SJSA1 (cell line): ENCODE data around the gene TLDC2. TPM values are rescaled to one million over a fixed set of nuclear protein-coding genes. Genes with fewer than 3 reads are reported as not detected.
"Not testable (repeated sequence)": the region's sequence is repeated elsewhere in the genome, so short reads cannot be mapped to it uniquely, and the experiment has no call there.

Source experiments
- DNase-seq, 2 experiments: peaks; one replicate each; pipeline ENCODE4 v3.0.0-alpha.2; 2015 to 2020; ENCODE audit warnings: low spot score in 2 of 2, low read depth in 1 of 2
- H3K27ac ChIP-seq: fragments of 250-450 bp; sonication (Bioruptor Pico); 2 replicates; pipeline ENCODE4 v1.5.1; 2020; ENCODE audit warnings: mild to moderate bottlenecking, moderate library complexity
- H3K27me3 ChIP-seq: fragments of 250-450 bp; sonication (Bioruptor Pico); replicated peaks from 2 replicates; pipeline ENCODE4 v1.5.1; 2020; ENCODE audit warnings: mild to moderate bottlenecking, moderate library complexity
- H3K36me3 ChIP-seq: fragments of 250-450 bp; sonication (Bioruptor Pico); 2 replicates; pipeline ENCODE4 v1.5.1; 2020; ENCODE audit warnings: mild to moderate bottlenecking
- H3K4me1 ChIP-seq: fragments of 250-450 bp; sonication (Bioruptor Pico); replicated peaks from 2 replicates; pipeline ENCODE4 v1.6.1; 2021; ENCODE audit warnings: mild to moderate bottlenecking
- H3K4me3 ChIP-seq: fragments of 250-450 bp; sonication (Bioruptor Pico); 2 replicates; pipeline ENCODE4 v1.5.1; 2020; ENCODE audit warnings: mild to moderate bottlenecking
- H3K9me3 ChIP-seq: fragments of 250-450 bp; sonication (Bioruptor Pico); replicated peaks from 2 replicates; pipeline ENCODE4 v1.5.1; 2020; ENCODE audit warnings: mild to moderate bottlenecking
- total RNA-seq: library from RNA; depleted of rRNA; stranded (reverse); fragments of >200 nt; shearing (Covaris generic); gene quantifications from 2 replicates; pipeline ENCODE4 v1.2.3, GENCODE V29; 2014

The TLDC2 gene
- total RNA-seq, 1 experiment from 2014 or later: not detected

DNA sequence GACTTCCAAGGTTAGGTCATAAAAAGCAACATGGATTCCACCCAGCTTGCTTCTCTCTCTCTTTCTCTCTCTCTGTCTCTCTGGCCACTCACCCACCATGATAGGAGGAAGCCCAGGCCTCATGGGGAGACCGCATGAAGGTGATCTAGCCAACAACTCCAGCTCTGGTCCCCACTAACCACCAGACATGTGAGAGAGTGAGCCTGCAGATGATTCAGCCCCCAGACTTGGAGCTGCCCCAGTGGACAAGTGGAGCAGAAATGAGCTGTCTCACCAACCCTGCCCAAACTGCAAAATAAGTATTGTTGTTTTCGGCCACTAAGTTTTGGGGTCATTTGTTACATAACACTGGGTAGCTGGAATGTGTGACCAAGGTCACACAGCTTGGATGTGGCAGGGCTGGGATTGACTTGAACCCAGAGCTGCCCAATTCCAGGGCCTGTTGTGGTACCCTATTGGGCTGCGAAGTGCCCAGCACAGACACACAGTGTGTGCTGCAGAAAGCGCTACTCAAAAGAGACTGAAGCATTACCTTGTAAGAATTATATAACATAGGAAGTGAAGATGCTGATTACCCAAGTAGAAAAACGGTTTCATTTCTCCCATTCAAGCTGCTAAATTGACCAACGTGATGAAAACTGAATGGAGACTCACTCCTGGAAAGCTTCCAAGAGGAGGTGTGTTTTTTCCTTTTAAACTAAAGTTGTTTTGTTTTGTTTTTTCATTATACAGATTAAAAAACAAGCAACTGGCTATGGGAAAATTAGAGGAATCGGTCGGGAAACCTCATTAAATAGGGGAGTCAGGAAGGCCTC, 9.1 kb upstream of the TLDC2 start:
- H3K27me3 ChIP-seq: no peaks in the 10 kb centered on the region
- H3K4me1 ChIP-seq: peaks cover 10% of the 10 kb centered on the region
- peaks cover 3% of the 10 kb centered on the region; the same call in 1 of the 2 replicates for H3K9me3 ChIP-seq
- no peak overlapping the region for H3K27ac ChIP-seq
- DNase-seq: no peak
- no peak overlapping the region for H3K4me3 ChIP-seq
- H3K36me3 ChIP-seq: peaks cover 13% of the 10 kb centered on the region

DNA sequence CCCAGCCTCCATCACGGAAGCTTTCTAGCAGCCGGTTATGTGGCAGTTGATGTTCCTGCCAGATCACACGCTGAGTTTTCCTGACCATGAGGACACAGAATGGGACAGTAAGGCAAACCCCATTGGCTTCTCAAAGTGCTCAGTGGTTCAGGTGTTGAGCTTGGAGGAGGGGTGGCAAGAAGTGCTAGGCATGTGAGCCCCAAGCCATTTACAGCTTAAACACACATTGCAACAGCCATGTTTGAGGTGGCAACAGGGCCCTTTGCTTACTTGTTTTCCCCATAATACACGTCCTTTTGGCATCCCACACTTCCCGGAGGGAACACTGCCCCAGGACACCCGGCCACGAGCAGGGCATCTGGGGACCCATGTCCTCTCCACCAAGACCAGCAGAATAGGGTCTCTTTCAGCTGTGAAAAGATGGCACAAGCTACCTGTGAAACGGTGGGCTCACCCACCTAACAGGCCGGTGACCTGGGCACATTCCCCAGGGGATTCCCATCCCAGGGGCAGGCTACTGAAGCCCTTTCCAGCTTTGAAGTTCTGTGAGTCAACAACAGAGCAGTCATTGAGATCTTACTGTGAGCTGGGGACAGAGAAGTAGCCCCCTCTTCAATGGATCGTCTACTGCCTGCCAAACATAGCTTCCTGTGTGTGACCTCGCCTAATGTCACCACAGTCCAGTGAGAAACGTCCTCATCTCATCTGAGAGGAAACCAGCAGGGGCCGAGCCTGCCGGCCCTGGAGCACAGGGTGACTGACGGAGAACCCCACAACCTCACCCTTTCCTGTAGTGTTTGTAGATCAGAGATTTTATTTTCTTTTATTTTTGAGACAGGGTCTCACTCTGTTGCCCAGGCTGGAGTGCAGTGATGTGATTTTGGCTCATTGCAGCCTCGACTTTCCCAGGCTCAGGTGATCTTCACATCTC, 4.0 kb upstream of the TLDC2 start:
- H3K27ac ChIP-seq: no peak overlapping the region
- H3K27me3 ChIP-seq: no peaks in the 10 kb centered on the region
- H3K9me3 ChIP-seq: no peaks in the 10 kb centered on the region
- H3K4me1 ChIP-seq: peaks cover 29% of the 10 kb centered on the region
- no peak overlapping the region for H3K4me3 ChIP-seq
- no peak for DNase-seq
- H3K36me3 ChIP-seq: no peaks in the 10 kb centered on the region

DNA sequence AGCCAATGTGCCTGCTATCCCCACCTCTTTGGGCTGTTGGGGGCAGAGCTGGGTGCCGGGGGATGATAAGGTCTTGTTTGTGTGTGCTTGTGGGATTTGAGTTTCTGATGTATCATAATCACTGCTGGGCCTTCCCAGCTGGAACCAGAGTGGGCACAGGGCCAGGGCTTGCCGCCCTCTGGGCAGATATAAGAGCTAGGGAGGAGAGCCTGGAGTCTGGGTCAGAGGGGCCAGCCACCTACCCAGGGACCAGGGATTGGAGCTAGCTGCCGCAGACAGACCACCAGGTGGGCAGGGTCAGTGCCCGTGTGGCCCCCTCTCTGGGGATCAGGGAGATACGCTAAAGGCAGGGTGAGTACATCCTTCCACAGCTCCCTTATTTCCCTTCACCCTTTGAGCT, 3.1 kb upstream of the TLDC2 start:
- DNase-seq: peak in 1 of 2 experiments; percentile 29
- Histone ChIP-seq H3K27me3 (no peaks in the 10 kb centered on the region), H3K27ac (no peak overlapping the region; the same call in 1 of the 2 replicates), H3K4me3 (no peak overlapping the region), H3K36me3 (no peaks in the 10 kb centered on the region), H3K9me3 (no peaks in the 10 kb centered on the region), H3K4me1 (peaks cover 29% of the 10 kb centered on the region)

DNA sequence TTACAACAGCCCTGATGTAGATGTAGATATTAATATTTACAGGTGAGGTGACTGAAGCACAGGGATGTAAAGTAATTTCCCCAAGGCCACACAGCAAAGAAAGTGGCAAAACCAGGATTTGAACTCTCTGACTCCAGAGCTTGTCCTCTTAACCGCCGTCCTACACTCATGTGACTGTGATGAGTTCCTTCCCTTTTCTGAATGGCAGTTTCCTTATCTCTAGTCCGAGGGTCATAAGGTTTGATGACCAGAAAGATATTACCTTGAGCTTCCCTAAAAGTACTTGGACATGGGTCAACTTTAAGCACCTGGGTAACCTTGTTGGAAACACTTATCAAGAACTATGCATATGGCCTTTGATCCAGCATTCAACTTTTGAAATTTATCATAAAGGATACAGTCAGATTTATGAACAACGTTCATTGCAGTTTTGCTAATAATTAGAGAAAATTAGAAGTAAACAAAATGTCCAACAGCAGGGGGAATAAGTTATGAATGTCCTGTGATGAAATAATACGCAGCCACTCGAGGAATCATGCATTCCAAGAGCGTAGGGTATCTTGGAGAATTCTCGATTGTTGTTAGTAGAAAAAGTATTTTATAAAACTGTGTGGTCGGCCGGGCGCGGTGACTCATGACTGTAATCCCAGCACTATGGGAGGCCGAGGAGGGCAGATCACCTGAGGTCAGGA, 2.3 kb upstream of the TLDC2 start:
- H3K27ac ChIP-seq: peak overlapping the region; percentile 41
- peaks cover 29% of the 10 kb centered on the region for H3K4me1 ChIP-seq
- H3K4me3 ChIP-seq: no peak overlapping the region
- peak; percentile 69 to 74 for DNase-seq
- H3K36me3 ChIP-seq: no peaks in the 10 kb centered on the region
- no peaks in the 10 kb centered on the region for H3K27me3 ChIP-seq
- H3K9me3 ChIP-seq: no peaks in the 10 kb centered on the region

DNA sequence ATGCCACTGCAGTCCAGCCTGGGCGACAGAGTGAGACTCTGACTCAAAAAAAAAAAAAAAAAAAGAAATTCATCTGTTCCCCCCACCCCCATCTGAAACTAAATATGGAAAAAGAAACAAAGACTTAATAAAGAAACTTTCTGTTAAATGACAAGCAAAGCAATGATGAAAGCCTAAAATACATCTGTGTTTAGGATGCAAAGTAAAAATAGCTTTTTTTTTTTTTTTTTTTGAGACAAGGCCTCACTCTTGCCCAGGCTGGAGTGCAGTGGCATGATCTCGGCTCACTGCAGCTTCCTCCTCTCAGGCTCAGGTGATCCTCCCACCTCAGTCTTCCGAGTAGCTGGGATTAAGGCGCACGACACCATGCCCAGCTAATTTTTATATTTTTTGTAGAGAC, 845 bp upstream of the TLDC2 start:
- peaks cover 29% of the 10 kb centered on the region for H3K4me1 ChIP-seq
- H3K27ac ChIP-seq, H3K27me3 ChIP-seq, H3K36me3 ChIP-seq, H3K9me3 ChIP-seq, H3K4me3 ChIP-seq, DNase-seq: not testable (repeated sequence)

DNA sequence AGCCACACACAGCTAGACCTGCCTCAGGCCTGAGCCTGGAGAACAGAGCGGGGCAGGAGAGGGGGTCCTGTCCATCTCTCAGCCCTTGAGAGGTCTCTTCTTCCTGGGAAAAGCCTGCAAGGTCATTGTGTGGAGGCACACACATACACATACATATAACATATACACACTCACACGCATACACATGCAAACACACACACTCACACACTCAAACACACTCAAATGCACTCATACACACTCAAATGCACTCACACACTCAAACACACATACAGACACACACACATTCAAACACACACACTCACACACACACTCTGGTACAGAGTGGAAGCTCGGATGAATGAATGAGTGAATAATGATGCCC, 515 bp downstream of the TLDC2 start:
- no peaks in the 10 kb centered on the region for H3K27me3 ChIP-seq
- no peaks in the 10 kb centered on the region for H3K36me3 ChIP-seq
- H3K9me3 ChIP-seq: no peaks in the 10 kb centered on the region
- DNase-seq: no peak
- H3K27ac ChIP-seq: no peak overlapping the region
- H3K4me3 ChIP-seq: no peak overlapping the region
- H3K4me1 ChIP-seq: peaks cover 29% of the 10 kb centered on the region

DNA sequence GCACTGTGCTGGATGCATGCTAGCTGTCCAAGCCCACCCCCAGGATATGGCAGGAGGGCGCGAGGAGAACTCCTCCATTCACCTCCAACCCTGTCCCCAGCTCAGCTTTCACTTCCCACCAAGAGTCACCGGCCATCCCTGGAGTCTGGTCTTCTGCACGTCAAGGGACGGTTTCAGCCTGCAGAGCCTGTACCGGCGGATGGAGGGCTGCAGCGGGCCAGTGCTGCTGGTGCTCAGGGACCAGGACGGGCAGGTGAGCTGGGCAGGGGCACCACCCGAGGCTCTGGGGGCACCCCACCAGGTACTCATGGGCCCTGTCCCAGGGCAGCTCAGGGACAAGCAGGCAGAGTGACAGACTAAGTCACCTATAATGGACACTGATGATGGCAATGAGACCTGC, 3.0 kb downstream of the TLDC2 start:
- Histone ChIP-seq H3K4me1 (peaks cover 7% of the 10 kb centered on the region), H3K4me3 (no peak overlapping the region), H3K27me3 (no peaks in the 10 kb centered on the region), H3K27ac (no peak overlapping the region), H3K36me3 (no peaks in the 10 kb centered on the region), H3K9me3 (no peaks in the 10 kb centered on the region)
- no peak for DNase-seq

DNA sequence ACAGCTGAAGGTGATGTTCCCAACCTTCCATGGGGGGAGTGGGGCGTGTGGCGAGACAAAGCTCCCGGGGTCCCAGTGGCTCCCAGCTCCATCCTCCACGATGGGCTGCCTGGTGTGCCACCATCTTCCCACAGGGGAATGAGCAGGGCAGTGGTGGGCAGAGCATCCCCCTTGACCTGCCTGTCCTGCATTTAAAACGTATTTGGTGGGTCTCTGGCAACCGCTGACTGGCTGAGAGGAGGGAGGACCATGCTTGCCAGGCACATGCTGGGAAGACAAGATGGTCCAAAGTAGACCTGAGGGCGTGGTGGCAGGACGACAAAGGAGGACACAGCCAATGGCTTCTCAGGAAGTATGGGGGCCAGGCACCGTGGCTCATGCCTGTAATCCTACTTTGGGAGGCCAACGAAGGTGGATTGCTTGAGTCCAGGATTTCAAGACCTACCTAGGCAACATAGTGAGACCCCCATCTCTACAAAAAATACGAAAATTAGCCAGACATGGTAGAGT, 4.9 kb downstream of the TLDC2 start:
- no peaks in the 10 kb centered on the region for H3K9me3 ChIP-seq
- no peak overlapping the region for H3K27ac ChIP-seq
- no peak for DNase-seq
- no peaks in the 10 kb centered on the region for H3K36me3 ChIP-seq
- H3K4me3 ChIP-seq: no peak overlapping the region
- no peaks in the 10 kb centered on the region for H3K4me1 ChIP-seq
- no peaks in the 10 kb centered on the region for H3K27me3 ChIP-seq

DNA sequence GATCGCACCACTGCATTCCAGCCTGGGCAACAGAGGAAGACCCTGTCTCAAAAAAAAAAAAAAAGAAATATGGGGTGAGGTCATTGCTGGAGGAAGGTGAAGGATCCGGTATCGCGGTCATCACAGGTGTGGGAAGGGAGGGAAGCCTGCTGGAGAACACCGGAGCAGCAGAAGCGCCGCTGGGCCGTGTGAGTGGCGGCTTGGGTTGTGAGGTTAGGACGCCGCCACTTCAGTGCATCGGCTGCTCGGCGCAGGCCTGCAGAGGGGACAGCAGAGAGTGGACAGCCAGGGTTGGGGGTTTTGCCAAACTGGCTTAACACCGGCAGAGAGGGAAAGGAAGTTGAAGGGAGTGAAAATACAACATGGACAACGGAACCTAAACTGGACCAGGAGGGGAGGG, 5.4 kb downstream of the TLDC2 start:
- DNase-seq: no peak
- no peaks in the 10 kb centered on the region for H3K36me3 ChIP-seq
- H3K9me3 ChIP-seq: no peaks in the 10 kb centered on the region

DNA sequence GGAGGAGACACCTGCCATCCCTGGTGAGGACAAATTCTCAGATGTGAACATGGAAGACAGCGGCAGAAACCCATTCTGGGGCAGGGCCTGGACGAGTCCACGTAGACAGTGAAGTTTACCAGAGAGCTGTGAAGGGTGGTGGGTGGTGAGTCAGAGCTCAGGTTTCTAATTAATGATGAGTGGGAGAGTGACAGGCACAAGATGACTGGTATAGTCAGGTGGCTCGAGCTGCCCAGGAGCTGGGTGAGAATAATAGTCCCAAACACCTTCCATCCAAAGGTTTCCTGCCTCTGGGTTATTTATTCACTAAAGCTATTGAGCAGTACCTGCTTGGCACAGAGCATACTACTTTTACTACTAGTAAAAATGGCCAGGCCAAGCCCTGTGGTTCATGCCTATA, 6.0 kb downstream of the TLDC2 start:
- Histone ChIP-seq H3K4me3 (no peak overlapping the region), H3K27ac (no peak overlapping the region), H3K4me1 (peaks cover 2% of the 10 kb centered on the region; the same call in 1 of the 2 replicates), H3K27me3 (no peaks in the 10 kb centered on the region), H3K9me3 (no peaks in the 10 kb centered on the region), H3K36me3 (no peaks in the 10 kb centered on the region)
- no peak for DNase-seq

More for the DNA sequence above, 5.4 kb downstream of the TLDC2 start:
- Histone ChIP-seq H3K4me1 (no peaks in the 10 kb centered on the region), H3K27me3 (no peaks in the 10 kb centered on the region), H3K27ac (no peak overlapping the region), H3K4me3 (no peak overlapping the region)

DNA sequence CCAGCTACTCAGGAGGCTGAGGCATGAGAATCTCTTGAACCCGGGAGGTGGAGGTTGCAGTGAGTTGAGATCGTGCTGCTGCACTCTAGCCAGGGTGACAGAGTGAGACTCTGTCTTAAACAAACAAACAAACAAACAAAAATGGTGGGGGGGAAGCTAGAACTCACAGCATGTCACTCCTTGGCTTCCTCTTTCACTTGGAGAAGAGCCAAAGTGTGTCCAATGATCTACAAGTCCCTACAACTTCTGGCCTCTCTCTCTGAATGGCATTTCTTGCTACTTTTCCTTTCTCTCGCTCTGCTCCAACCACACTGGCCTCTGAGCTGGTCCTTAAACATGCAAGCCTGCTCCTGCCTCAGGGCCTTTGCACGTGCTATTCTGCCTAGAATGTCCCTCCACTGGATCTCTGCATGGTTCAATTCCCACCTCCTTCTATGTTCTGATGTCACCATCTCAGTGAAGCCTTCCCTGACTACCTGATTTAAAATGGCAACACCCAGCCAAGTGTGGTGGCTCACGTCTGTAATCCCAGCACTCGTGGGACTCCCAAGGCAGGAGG, 8.1 kb downstream of the TLDC2 start:
- DNase-seq: no peak
- Histone ChIP-seq H3K36me3 (no peaks in the 10 kb centered on the region), H3K27ac (no peak overlapping the region), H3K4me1 (peaks cover 9% of the 10 kb centered on the region; the same call in 1 of the 2 replicates), H3K27me3 (no peaks in the 10 kb centered on the region), H3K9me3 (no peaks in the 10 kb centered on the region), H3K4me3 (no peak overlapping the region)

DNA sequence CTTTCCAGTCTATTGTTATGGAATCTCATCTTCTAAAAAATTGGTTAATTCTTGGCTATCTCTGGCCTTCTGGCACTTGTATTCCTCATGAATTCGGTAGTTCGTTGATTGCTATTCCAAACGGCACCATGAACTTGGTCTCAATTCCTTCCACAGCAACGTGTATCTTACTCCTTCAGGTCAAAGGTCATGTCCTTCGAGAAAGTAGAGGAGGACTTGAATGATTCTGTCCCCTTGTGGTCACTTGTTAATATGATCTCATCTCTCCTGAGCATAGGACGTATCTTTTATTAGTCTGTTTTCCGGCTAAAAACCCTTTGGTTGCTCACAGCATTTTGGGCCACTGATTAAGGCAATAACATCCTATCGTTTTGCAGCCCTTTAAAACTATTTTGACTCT, 9.4 kb downstream of the TLDC2 start:
- Histone ChIP-seq H3K4me1 (peaks cover 9% of the 10 kb centered on the region; the same call in 1 of the 2 replicates), H3K9me3 (no peaks in the 10 kb centered on the region)

More for the DNA sequence above, 9.4 kb downstream of the TLDC2 start:
- no peak overlapping the region for H3K4me3 ChIP-seq
- H3K27ac ChIP-seq: no peak overlapping the region
- H3K27me3 ChIP-seq: no peaks in the 10 kb centered on the region
- no peak for DNase-seq
- H3K36me3 ChIP-seq: no peaks in the 10 kb centered on the region
